ENCODE measurements around the gene CASP8. TPM values are rescaled to one million over a fixed set of nuclear protein-coding genes. Genes with fewer than 3 reads are reported as not detected.

CASP8 gene
- total and polyA plus RNA-seq, 3 donors from 2014 or later = 7.4 to 12.5 (median 9.1) TPM

- no peaks in the 10 kb centered on the region for H3K9me3 ChIP-seq
- H3K27me3 ChIP-seq = no peaks in the 10 kb centered on the region
- TF ChIP-seq CTCF (IDR thresholded peaks at IDR 0.05) (no peak), POLR2A (IDR thresholded peaks at IDR 0.05) (no peak)
- WGBS, 2 donors = 83 to 88% methylated on average over 5 of the region's 5 CpGs
- peaks cover 14% of the 10 kb centered on the region for H3K4me1 ChIP-seq
- no peak overlapping the region for H3K27ac ChIP-seq
- intact Hi-C loops (cut with DNase I; ENCODE audit: low total_unique reads) = no loop called here
- no peak overlapping the region for H3K4me3 ChIP-seq
- DNase-seq = no peak
- no peaks in the 10 kb centered on the region for H3K36me3 ChIP-seq (ENCODE audit: low read depth, missing control alignments)
These were observed 40.8 kb upstream of the CASP8 start for GRCh38 chr2:201219328-201220096.

- WGBS, 2 donors = 36 to 49% methylated on average over 4 of the region's 4 CpGs
- TF ChIP-seq CTCF (IDR thresholded peaks at IDR 0.05) (no peak), POLR2A (IDR thresholded peaks at IDR 0.05) (no peak)
- Histone ChIP-seq H3K4me3 (no peak overlapping the region), H3K4me1 (peaks cover 14% of the 10 kb centered on the region), H3K36me3 (ENCODE audit: low read depth, missing control alignments) (no peaks in the 10 kb centered on the region), H3K9me3 (no peaks in the 10 kb centered on the region), H3K27me3 (no peaks in the 10 kb centered on the region), H3K27ac (no peak overlapping the region)
- intact Hi-C loops (cut with DNase I; ENCODE audit: low total_unique reads) = no loop called here
- peak; percentile 45 for DNase-seq
These were observed 40.2 kb upstream of the CASP8 start for GRCh38 chr2:201220102-201220570.

- H3K4me3 ChIP-seq = no peak overlapping the region
- peaks cover 14% of the 10 kb centered on the region for H3K4me1 ChIP-seq
- H3K27me3 ChIP-seq = no peaks in the 10 kb centered on the region
- H3K27ac ChIP-seq = no peak overlapping the region
- intact Hi-C loops (cut with DNase I; ENCODE audit: low total_unique reads) = no loop called here
- H3K9me3 ChIP-seq = no peaks in the 10 kb centered on the region
- no peaks in the 10 kb centered on the region for H3K36me3 ChIP-seq (ENCODE audit: low read depth, missing control alignments)
- 45 to 52% methylated on average over 8 of the region's 8 CpGs for WGBS, 2 donors
- TF ChIP-seq CTCF (IDR thresholded peaks at IDR 0.05) (no peak), POLR2A (IDR thresholded peaks at IDR 0.05) (no peak)
- DNase-seq = peak; percentile 34
These were observed 37.0 kb upstream of the CASP8 start for GRCh38 chr2:201223089-201224073.

- Histone ChIP-seq H3K4me3 (no peak overlapping the region), H3K27ac (no peak overlapping the region), H3K36me3 (ENCODE audit: low read depth, missing control alignments) (no peaks in the 10 kb centered on the region), H3K4me1 (peaks cover 10% of the 10 kb centered on the region), H3K27me3 (no peaks in the 10 kb centered on the region), H3K9me3 (no peaks in the 10 kb centered on the region)
- intact Hi-C loops (cut with DNase I; ENCODE audit: low total_unique reads) = no loop called here
- TF ChIP-seq CTCF (IDR thresholded peaks at IDR 0.05) (no peak), POLR2A (IDR thresholded peaks at IDR 0.05) (no peak)
- WGBS, 2 donors = 89 to 91% methylated on average over 3 of the region's 3 CpGs
- no peak for DNase-seq
These were observed 31.9 kb upstream of the CASP8 start for GRCh38 chr2:201228271-201228911.

Data from testis (tissue), 3 donors.